Transverse colon (tissue), 4 donors: ENCODE data around the gene CTNNAL1.

Source experiments
- CTCF ChIP-seq, 5 experiments: fragments of 200-600 bp in 3 of 5; fragments of 450-650 bp in 2 of 5; sonication (generic) in 3 of 5; IDR thresholded peaks; 1 replicate in 2 of 5; 2 replicates in 3 of 5; pipeline ENCODE4 v1.5.1; 2016 to 2017; ENCODE audit warnings: antibody characterized with exemption in 5 of 5, inconsistent platforms in 3 of 5, mild to moderate bottlenecking in 2 of 5, moderate library complexity in 1 of 5
- POLR2A ChIP-seq: fragments of 450-650 bp; IDR thresholded peaks from one replicate; pipeline ENCODE4 v1.6.1; 2016; ENCODE audit warnings: antibody characterized with exemption, mild to moderate bottlenecking, moderate library complexity
- POLR2AphosphoS5 ChIP-seq, 3 donors: sonication (generic); formaldehyde crosslinking; IDR thresholded peaks; one replicate each; pipeline ENCODE4 v1.6.1; 2016; ENCODE audit warnings: antibody characterized with exemption in 3 of 3

DNA sequence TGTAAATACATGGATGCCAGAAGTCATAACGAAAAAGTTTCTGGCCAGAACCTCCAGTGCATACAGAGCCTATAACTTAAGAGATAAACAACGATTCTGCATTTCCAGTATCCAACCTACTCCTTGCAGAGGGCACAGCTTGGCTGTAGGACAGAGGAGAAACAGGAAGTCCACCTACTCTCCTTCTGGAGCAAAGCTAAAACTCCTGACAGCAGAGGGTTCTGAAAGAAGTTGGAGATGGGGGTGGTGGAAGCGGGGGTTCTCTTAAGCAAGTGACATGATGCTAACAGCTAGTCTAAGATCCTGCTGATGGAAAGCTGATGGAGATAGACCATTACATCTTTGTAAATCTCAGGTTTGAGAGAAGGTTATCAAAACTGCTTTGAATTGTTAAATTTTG, 35.5 kb upstream of the CTNNAL1 start:
- TF ChIP-seq CTCF (IDR thresholded peaks at IDR 0.05) (no peak), POLR2A (no peak), POLR2AphosphoS5 (IDR thresholded peaks at IDR 0.05) (no peak)
